Measurements from ENCODE around the gene CHCHD6. TPM values are rescaled to one million over a fixed set of nuclear protein-coding genes. Genes with fewer than 3 reads are reported as not detected.

The CHCHD6 gene
- polyA plus RNA-seq, 4 donors, result 16.1 to 24.0 (median 18.6) TPM

- peak in 1 of 4 donors; percentile 10 for DNase-seq (ENCODE audit: low read depth in 4 of 4, low spot score in 3 of 4)
Measured at GRCh38 chr3:126968391-126969390, 264.7 kb downstream of the CHCHD6 start.

- no peak for DNase-seq (ENCODE audit: low read depth in 4 of 4, low spot score in 3 of 4)
Measured at GRCh38 chr3:126969586-126969985, 265.5 kb downstream of the CHCHD6 start.

GRCh38 chr3:126970101-126970500 lies 266.1 kb downstream of the CHCHD6 start:
- DNase-seq (ENCODE audit: low read depth in 4 of 4, low spot score in 3 of 4), result no peak

GRCh38 chr3:126970921-126971320 lies 266.9 kb downstream of the CHCHD6 start:
- no peak for DNase-seq (ENCODE audit: low read depth in 4 of 4, low spot score in 3 of 4)

GRCh38 chr3:126971891-126972351 lies 267.9 kb downstream of the CHCHD6 start:
- no peak for DNase-seq (ENCODE audit: low read depth in 4 of 4, low spot score in 3 of 4)

- no peak for DNase-seq (ENCODE audit: low read depth in 4 of 4, low spot score in 3 of 4)
Measured at GRCh38 chr3:126972866-126973265, 268.8 kb downstream of the CHCHD6 start.

GRCh38 chr3:126973814-126974213 lies 269.8 kb downstream of the CHCHD6 start:
- DNase-seq (ENCODE audit: low read depth in 4 of 4, low spot score in 3 of 4), result no peak

GRCh38 chr3:126974756-126975155 lies 270.7 kb downstream of the CHCHD6 start:
- DNase-seq (ENCODE audit: low read depth in 4 of 4, low spot score in 3 of 4), result no peak

- DNase-seq (ENCODE audit: low read depth in 4 of 4, low spot score in 3 of 4), result no peak
Measured at GRCh38 chr3:126976906-126977305, 272.9 kb downstream of the CHCHD6 start.

- no peak for DNase-seq (ENCODE audit: low read depth in 4 of 4, low spot score in 3 of 4)
Measured at GRCh38 chr3:126977821-126978220, 273.8 kb downstream of the CHCHD6 start.

GRCh38 chr3:126978291-126978690 lies 274.3 kb downstream of the CHCHD6 start:
- no peak for DNase-seq (ENCODE audit: low read depth in 4 of 4, low spot score in 3 of 4)

- no peak for DNase-seq (ENCODE audit: low read depth in 4 of 4, low spot score in 3 of 4)
Measured at GRCh38 chr3:126979046-126979628, 275.1 kb downstream of the CHCHD6 start.

- no peak for DNase-seq (ENCODE audit: low read depth in 4 of 4, low spot score in 3 of 4)
Measured at GRCh38 chr3:126980266-126980811, 276.3 kb downstream of the CHCHD6 start.

GRCh38 chr3:126982126-126982470 lies 278.1 kb downstream of the CHCHD6 start:
- no peak for DNase-seq (ENCODE audit: low read depth in 4 of 4, low spot score in 3 of 4)

- DNase-seq (ENCODE audit: low read depth in 4 of 4, low spot score in 3 of 4), result peak in 1 of 4 donors; percentile 29
Measured at GRCh38 chr3:126982471-126983175, 278.6 kb downstream of the CHCHD6 start, which contains the start of gene PLXNA1. Gene PLXNA1 (plus strand): TSS chr3:126983115. CDS start chr3:126988594, 5,479 bp downstream.

GRCh38 chr3:126983276-126983652 lies 279.2 kb downstream of the CHCHD6 start:
- DNase-seq (ENCODE audit: low read depth in 4 of 4, low spot score in 3 of 4), result no peak

GRCh38 chr3:126983653-126984390 lies 279.8 kb downstream of the CHCHD6 start:
- peak in 1 of 4 donors; percentile 29 for DNase-seq (ENCODE audit: low read depth in 4 of 4, low spot score in 3 of 4)

GRCh38 chr3:126984391-126985131 lies 280.5 kb downstream of the CHCHD6 start:
- DNase-seq (ENCODE audit: low read depth in 4 of 4, low spot score in 3 of 4), result no peak

Data from left renal pelvis (tissue), 4 donors.